OCI-LY1 (cell line): ENCODE results near the gene MT1A.
A peak's percentile ranks its signal among the peaks of the same experiment; 100 is the strongest.

Experiments
- H2AFZ ChIP-seq: fragments of 200-600 bp; sonication (generic), shearing (Covaris generic); 2 replicates; pipeline ENCODE4 v1.6.0; 2014; ENCODE audit warnings: antibody characterized with exemption, mild to moderate bottlenecking, low read length
- H3F3A ChIP-seq: fragments of 200-600 bp; sonication (generic), shearing (Covaris generic); 2 replicates; pipeline ENCODE4 v1.6.0; 2014; ENCODE audit warnings: mild to moderate bottlenecking, antibody characterized with exemption, low read length, moderate library complexity; ENCODE audit not compliant: insufficient read depth
- H3K27ac ChIP-seq: fragments of 200-600 bp; sonication (generic); 2 replicates; pipeline ENCODE4 v1.5.1; 2014; ENCODE audit warnings: low read length, mixed run types, mild to moderate bottlenecking, low read depth; ENCODE audit not compliant: poor library complexity, severe bottlenecking
- H3K27me3 ChIP-seq: fragments of 200-600 bp; sonication (generic); 2 replicates; pipeline ENCODE4 v1.6.0; 2014; ENCODE audit warnings: antibody characterized with exemption, mild to moderate bottlenecking, low read length, moderate library complexity; ENCODE audit not compliant: insufficient read depth
- H3K36me3 ChIP-seq: fragments of 200-600 bp; sonication (generic); 2 replicates; pipeline ENCODE4 v1.6.1; 2014; ENCODE audit warnings: mild to moderate bottlenecking, antibody characterized with exemption, low read length, moderate library complexity, mixed read lengths; ENCODE audit not compliant: insufficient read depth
- H3K4me1 ChIP-seq: fragments of 200-600 bp; sonication (generic); 2 replicates; pipeline ENCODE4 v1.5.1; 2014; ENCODE audit warnings: mild to moderate bottlenecking, low read length, moderate library complexity; ENCODE audit not compliant: insufficient read depth, severe bottlenecking
- H3K4me2 ChIP-seq: fragments of 200-600 bp; sonication (generic), shearing (Covaris generic); 2 replicates; pipeline ENCODE4 v1.6.1; 2014; ENCODE audit warnings: low read length
- H3K4me3 ChIP-seq: fragments of 200-600 bp; sonication (generic); 2 replicates; pipeline ENCODE4 v1.5.1; 2014; ENCODE audit warnings: low read length, low read depth, mild to moderate bottlenecking, mixed read lengths; ENCODE audit not compliant: poor library complexity, severe bottlenecking
- H3K79me2 ChIP-seq: fragments of 200-600 bp; shearing (Covaris generic); 2 replicates; pipeline ENCODE4 v1.6.1; 2016; ENCODE audit warnings: mixed run types, low read length, mixed read lengths; ENCODE audit not compliant: insufficient read depth
- H3K9ac ChIP-seq: fragments of 200-600 bp; sonication (generic), shearing (Covaris generic); 2 replicates; pipeline ENCODE4 v1.6.1; 2014; ENCODE audit warnings: mild to moderate bottlenecking, low read length, mixed read lengths
- H3K9me2 ChIP-seq: fragments of 200-600 bp; sonication (generic), shearing (Covaris generic); 2 replicates; pipeline ENCODE4 v1.6.1; 2014; ENCODE audit warnings: low read depth, mild to moderate bottlenecking, low read length, mixed read lengths
- H3K9me3 ChIP-seq: fragments of 200-600 bp; shearing (Covaris generic); 2 replicates; pipeline ENCODE4 v1.6.1; 2014; ENCODE audit warnings: low read length, mixed read lengths
- H4K20me1 ChIP-seq: fragments of 200-600 bp; sonication (generic), shearing (Covaris generic); 2 replicates; pipeline ENCODE4 v1.6.0; 2016; ENCODE audit warnings: mild to moderate bottlenecking, low read length; ENCODE audit not compliant: insufficient read depth
- EZH2 ChIP-seq: fragments of 200-600 bp; sonication (generic), shearing (Covaris generic); IDR thresholded peaks from 2 replicates; pipeline ENCODE4 v1.8.0; 2017; ENCODE audit warnings: borderline replicate concordance, mixed run types, mild to moderate bottlenecking, antibody characterized with exemption, low read length, moderate library complexity, mixed read lengths
- TF ChIP-seq, protein P1 (sequence below): fragments of 200-600 bp; sonication (generic), shearing (Covaris generic); IDR thresholded peaks from 2 replicates; pipeline ENCODE4 v1.5.1; 2017; ENCODE audit warnings: mild to moderate bottlenecking, antibody characterized with exemption, low read length, moderate library complexity, mixed read lengths

MT1A gene

DNA sequence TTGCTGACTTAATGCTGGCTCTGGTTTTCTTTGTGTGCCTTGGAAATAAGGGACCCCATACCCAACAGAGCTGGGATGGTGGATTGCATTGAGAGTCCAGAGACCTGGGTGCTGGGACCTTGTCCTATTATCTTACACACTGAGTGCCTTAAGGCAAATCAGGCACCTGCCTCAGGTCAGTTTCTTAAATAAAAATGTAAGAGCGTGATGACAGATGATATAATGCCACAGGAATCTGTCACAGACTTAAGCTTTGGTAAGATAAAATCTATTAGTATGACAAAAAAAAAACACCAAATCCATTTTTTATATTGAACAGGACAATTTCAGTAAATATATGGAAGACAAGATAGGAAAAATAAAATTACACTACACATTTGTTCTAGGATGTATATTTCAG lies 1.6 kb downstream of the MT1A start:
- TF ChIP-seq EZH2 = no peak
- TF ChIP-seq, protein P1, sequence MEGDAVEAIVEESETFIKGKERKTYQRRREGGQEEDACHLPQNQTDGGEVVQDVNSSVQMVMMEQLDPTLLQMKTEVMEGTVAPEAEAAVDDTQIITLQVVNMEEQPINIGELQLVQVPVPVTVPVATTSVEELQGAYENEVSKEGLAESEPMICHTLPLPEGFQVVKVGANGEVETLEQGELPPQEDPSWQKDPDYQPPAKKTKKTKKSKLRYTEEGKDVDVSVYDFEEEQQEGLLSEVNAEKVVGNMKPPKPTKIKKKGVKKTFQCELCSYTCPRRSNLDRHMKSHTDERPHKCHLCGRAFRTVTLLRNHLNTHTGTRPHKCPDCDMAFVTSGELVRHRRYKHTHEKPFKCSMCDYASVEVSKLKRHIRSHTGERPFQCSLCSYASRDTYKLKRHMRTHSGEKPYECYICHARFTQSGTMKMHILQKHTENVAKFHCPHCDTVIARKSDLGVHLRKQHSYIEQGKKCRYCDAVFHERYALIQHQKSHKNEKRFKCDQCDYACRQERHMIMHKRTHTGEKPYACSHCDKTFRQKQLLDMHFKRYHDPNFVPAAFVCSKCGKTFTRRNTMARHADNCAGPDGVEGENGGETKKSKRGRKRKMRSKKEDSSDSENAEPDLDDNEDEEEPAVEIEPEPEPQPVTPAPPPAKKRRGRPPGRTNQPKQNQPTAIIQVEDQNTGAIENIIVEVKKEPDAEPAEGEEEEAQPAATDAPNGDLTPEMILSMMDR = no peak
- Histone ChIP-seq H3K9ac (no peak overlapping the region), H3K27me3 (no peaks in the 10 kb centered on the region; the same call in 1 of the 2 replicates)

DNA sequence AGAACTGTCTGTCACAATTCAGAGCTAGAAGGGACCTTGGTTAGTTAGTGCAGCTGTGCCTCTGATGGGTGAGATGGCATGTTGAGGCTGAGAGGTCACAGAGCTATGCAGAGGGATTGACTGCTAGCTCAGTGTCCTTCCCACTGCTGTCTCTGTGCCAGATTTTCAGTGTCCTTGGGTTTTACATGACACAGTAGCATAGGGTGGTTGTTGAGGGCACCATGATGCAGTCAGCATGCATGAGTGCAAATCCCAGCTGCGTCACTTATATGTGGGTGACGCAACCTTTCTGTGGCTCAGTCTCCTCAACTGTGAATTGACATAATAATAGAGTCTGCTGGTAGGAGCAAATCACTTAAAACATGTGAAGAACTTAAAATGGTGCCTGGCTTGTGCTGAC lies 2.7 kb downstream of the MT1A start:
- Histone ChIP-seq H4K20me1 (no peaks in the 10 kb centered on the region), H3K9me3 (no peaks in the 10 kb centered on the region), H2AFZ (no peak overlapping the region), H3K9me2 (no peaks in the 10 kb centered on the region), H3K27me3 (no peaks in the 10 kb centered on the region; the same call in 1 of the 2 replicates), H3K36me3 (no peaks in the 10 kb centered on the region), H3K79me2 (no peaks in the 10 kb centered on the region), H3F3A (no peaks in the 10 kb centered on the region), H3K27ac (no peak overlapping the region), H3K4me1 (peaks cover 6% of the 10 kb centered on the region), H3K9ac (no peak overlapping the region), H3K4me3 (no peak overlapping the region), H3K4me2 (no peak overlapping the region)
- no peak for TF ChIP-seq EZH2
- TF ChIP-seq, protein P1 = no peak

More for the DNA sequence above, 1.6 kb downstream of the MT1A start:
- Histone ChIP-seq H3K36me3 (no peaks in the 10 kb centered on the region), H3K79me2 (no peaks in the 10 kb centered on the region), H3K9me2 (no peaks in the 10 kb centered on the region), H3K4me2 (no peak overlapping the region), H3K4me3 (no peak overlapping the region), H3K4me1 (peaks cover 6% of the 10 kb centered on the region), H2AFZ (no peak overlapping the region), H4K20me1 (no peaks in the 10 kb centered on the region), H3K27ac (no peak overlapping the region), H3K9me3 (no peaks in the 10 kb centered on the region), H3F3A (no peaks in the 10 kb centered on the region)

DNA sequence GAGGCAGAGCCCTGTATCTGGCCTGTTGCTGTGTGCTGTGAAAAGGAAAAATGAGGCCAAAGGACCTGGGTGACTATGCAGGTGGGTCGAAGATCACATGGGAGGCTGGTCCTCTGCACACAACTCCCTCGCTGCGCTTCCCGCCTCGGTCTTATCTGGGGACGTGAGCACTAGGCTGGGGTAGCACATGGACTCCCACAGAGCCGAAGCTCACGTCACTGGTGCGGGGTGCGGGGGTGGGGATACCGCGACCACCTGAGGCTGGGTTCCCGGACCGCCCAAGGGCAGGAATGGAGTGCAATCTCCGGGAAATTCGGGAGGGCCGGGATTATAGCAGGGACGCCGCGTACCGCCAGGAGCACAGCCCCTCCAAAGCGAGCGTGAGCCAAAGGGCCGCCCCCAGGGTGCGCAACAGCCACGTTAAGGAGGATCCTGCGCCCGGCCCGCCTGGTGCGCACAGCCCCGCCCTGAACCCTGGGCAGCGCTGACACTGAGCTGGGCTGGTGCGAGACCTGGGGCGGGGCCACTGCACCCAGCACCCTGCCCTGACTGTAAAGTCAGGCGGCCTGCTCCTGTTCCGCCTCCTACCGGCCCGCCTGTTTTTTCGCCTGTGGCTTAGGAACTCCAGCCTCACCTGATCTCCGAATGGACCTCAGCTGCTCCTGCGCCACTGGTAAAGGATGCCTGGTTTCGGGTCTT lies 4.8 kb downstream of the MT1A start:
- H3K4me3 ChIP-seq = peak overlapping the region; percentile 35

More for the DNA sequence above, 4.8 kb downstream of the MT1A start:
- H3K27ac ChIP-seq = no peak overlapping the region
- H3K9me2 ChIP-seq = no peaks in the 10 kb centered on the region
- no peaks in the 10 kb centered on the region; the same call in 1 of the 2 replicates for H3K27me3 ChIP-seq
- no peak overlapping the region; the same call in 1 of the 2 replicates for H3K9ac ChIP-seq
- no peaks in the 10 kb centered on the region for H3K36me3 ChIP-seq
- TF ChIP-seq, protein P1 = peak; percentile 25; the same call in 1 of the 2 replicates
- no peak for TF ChIP-seq EZH2
- H3K4me2 ChIP-seq = peak overlapping the region; percentile 55
- H3K4me1 ChIP-seq = peaks cover 6% of the 10 kb centered on the region
- no peaks in the 10 kb centered on the region for H3K9me3 ChIP-seq
- H2AFZ ChIP-seq = no peak overlapping the region
- no peaks in the 10 kb centered on the region for H3K79me2 ChIP-seq
- H4K20me1 ChIP-seq = no peaks in the 10 kb centered on the region
- H3F3A ChIP-seq = no peaks in the 10 kb centered on the region
